HG03025 (cell line): ENCODE data around the gene IQCB1.
"Not testable (repeated sequence)": the region's sequence is repeated elsewhere in the genome, so short reads cannot be mapped to it uniquely, and the experiment has no call there.

Source experiments
- ATAC-seq: cut with Tn5 transposase; IDR thresholded peaks from one replicate; pipeline ENCODE4 v1.9.1; 2021; ENCODE audit warnings: mild to moderate bottlenecking, moderate library complexity; ENCODE audit not compliant: unreplicated experiment, low FRiP score

The IQCB1 gene

DNA sequence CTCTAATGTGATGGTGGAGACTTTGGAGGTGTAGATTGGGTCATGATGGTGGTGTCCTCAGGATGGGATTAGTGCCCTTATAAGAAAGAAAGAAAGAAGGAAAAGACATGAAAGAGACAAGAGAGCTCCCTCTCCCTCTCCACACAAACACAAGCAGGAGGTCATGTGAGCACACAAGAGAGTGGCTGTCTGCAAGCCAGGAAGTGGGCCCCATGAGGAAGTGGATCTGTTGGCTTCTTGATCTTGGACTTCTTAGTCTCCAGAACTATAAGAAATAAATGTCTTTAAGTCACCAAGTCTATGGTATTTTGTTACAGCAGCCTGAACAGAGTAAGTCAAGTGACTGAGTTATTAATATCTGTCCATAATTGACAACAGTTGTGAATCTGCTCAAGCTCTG lies 17.1 kb downstream of the IQCB1 start:
- ATAC-seq = no peak

DNA sequence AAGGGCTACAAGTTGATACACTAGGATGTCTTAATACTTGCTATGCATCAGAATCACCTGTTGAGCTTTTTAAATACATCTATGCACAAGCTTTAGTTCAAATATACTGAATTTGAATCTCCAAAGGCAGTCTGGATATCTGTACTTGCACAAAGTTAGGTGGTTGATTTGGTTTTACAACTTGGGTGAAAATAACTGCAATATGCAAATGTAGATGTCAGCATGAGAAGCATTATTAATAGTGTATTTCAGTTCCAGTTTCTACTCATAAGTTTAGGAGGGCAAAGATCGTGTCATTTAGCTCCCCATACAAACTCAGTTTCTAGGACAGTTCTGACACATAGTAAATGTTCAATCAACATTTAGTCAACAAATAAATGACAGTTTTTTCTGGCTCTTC lies 25.6 kb downstream of the IQCB1 start:
- peak; percentile 99 for ATAC-seq

- ATAC-seq = no peak
Observed at GRCh38 chr3:121803771-121804320, 31.0 kb downstream of the IQCB1 start.

- no peak for ATAC-seq
Observed at GRCh38 chr3:121800906-121801305, 34.0 kb downstream of the IQCB1 start.

DNA sequence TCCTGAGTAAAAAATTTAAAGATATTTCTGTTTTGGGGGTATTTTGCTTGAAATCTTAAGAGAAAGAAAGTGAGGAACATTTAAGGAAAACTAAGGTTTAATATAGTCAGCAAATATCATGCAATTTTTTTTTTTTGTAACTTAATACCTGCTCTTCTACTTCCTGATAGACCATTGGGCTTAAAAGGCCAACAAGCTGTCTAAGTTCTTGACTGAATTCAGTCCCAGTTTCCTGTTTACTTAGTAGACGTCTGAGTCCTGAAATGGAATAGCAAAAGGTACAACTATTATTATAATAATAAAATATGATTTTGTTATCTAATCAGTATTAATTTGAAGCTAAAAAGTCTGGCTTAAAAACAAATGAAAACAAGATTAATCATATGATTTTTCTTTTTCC lies 37.9 kb downstream of the IQCB1 start:
- ATAC-seq = no peak

GRCh38 chr3:121794264-121794983 lies 40.4 kb downstream of the IQCB1 start:
- ATAC-seq = no peak

DNA sequence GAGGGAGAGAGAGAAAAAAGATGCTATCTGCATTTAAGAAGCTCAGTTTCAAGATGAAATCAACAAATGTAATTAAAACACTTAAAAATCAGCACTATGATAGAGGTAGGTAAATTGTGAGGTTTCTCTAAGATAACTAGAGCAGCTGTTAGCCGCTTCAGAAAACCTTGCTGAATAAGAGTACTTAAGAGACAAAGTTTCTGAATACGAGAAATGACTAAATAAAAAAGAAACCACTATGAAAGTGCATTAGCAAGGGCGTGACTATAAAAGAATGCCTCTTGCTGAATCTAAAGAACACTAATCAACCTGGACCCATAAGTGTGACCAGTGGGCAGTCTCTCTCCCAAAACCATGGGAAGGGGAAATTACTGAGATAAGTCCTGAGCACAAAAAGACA lies 41.8 kb downstream of the IQCB1 start:
- peak; percentile 47 for ATAC-seq

DNA sequence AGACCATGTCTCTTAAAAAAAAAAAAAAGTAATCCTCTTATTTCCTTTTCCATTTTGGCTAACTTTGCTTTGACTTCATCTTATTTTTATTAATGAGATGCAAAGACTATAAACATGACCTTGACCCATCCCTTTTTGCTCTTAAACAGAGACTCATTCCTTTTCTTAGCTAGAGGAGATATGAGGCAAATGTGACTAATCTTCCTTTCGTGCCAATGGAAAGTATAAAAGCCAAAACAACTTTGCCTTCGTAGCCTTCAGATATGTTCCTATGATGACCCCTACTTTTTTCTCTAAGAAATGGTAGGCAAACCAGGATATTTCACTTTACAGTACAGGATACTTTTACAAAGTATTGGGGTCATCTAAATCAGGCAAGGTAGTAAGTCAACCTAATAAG lies 48.4 kb downstream of the IQCB1 start:
- ATAC-seq = no peak

- not testable (repeated sequence) for ATAC-seq
Observed at GRCh38 chr3:121782784-121783183, 52.1 kb downstream of the IQCB1 start.

DNA sequence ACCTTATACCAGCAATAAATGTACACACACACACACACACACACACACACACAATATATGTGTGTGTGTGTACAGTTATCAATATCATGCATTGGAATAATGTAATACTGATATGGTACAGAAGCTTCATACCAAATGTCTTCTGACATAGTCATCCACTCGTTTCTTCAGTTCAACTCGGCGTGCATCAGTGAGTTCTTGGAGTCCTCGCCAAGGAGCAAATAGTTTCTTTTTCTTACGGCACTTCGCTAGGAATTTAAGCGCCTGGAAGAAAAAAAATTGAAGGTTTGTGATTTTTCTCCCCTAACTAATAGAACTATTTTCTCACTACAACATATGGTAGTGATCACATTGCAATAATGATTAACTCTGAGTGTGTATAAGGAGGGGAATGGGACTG lies 53.2 kb downstream of the IQCB1 start:
- no peak for ATAC-seq

- ATAC-seq = not testable (repeated sequence)
Observed at GRCh38 chr3:121775095-121775494, 59.8 kb downstream of the IQCB1 start.

GRCh38 chr3:121769246-121769645 lies 65.6 kb downstream of the IQCB1 start:
- no peak for ATAC-seq

DNA sequence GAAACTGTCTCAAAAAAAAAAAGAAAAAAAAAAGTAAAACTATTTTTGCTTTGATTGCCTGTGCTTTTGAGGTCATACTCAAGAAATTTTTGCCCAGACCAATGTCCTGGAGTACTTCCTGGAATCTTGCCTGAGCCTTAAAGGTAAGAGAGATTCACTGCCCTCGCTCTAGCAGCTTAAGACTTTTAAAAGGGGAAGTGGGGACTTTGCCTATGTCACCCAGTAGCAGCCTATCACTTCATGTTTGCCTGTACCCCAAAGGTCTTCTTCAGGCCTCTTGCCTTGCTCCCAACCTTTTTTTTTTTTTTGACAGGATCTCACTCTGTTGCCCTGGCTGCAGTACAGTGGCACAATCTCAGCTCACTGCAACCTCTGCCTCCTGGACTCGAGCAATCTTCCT lies 66.4 kb downstream of the IQCB1 start:
- no peak for ATAC-seq

- ATAC-seq = no peak
Observed at GRCh38 chr3:121759541-121760202, 75.2 kb downstream of the IQCB1 start.

DNA sequence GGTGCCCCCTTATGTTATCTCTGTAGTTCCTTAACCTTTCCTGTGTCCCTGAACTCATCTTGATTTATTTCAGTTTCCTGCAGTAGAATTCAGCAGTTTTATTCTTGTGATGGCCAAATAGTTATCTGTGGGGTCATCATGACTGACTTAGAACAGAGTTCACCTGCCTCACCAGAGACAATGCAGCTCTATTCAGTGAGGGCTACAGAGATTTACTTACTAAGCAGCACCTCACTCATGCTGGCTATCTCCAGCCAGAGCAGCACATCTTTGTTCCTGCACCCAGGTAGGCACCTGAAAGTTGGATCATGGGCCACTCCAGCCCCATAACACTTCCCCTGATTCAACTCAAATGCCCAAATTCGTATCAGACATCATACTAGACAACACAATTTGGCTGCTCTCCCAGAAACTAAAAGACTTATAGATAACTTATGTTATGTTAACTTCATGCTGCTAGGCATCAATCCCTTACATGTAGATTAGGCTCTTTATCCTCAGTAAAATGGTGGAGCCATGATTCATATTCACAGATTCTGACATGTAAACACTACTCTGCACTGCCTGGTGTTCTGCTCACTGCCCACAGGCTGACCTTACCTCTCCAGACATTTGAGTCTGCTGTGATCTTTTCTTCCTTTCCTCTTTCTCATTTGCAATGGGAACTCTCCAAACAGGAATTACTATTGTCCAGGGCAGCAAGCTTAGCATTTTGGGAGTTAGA lies 76.0 kb downstream of the IQCB1 start:
- no peak for ATAC-seq

GRCh38 chr3:121757812-121758545 lies 76.9 kb downstream of the IQCB1 start:
- ATAC-seq = no peak

GRCh38 chr3:121757087-121757811 lies 77.6 kb downstream of the IQCB1 start:
- no peak for ATAC-seq

DNA sequence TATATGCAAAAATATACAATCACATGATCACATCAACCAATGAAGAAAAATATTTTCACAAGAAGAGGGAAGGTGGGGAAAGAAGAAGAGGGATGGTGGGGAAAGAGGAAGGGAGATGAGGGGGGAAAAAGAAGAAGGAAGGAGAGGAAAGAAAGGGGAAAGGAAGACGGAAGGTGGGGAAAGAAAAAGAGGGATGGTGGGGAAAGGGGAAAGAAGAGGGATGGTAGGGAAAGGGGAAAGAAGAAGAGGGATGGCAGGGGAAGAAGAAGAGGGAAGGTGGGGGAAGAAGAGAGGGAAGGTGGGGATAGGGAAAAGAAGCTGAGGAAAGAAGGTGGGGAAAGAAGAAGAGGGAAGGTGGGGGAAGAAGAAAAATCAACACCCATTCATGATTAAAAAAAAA lies 82.1 kb downstream of the IQCB1 start:
- no peak for ATAC-seq

GRCh38 chr3:121752261-121752660 lies 82.6 kb downstream of the IQCB1 start:
- ATAC-seq = no peak

- ATAC-seq = no peak
Observed at GRCh38 chr3:121750087-121750415, 84.8 kb downstream of the IQCB1 start.
